DMS153 (cell line): ENCODE measurements around the gene OR2T29.
"Not testable (repeated sequence)": the region's sequence is repeated elsewhere in the genome, so short reads cannot be mapped to it uniquely, and the experiment has no call there.

Experiments
- DNase-seq: peaks from one replicate; lab custom pipeline; 2025; lab: John Stamatoyannopoulos, UW

The OR2T29 gene

DNA sequence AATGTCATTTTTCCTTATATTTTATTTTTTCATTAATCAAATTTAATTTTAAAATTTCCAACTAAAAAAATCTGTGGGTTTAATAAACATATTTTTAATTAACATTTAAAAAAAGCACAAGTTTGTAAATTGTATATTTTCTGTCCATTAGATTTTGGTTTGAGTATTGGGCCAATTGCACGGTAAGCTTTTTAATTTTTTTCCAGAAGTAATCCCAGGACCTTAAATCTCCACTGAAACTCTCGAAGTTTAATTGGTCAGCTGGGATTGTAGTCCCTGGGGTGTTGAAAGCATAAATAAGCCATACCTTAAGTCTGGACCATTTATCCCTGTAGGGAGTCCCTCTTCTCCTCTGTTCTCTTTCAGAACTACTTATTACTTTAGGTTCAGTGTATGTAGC, 54.8 kb downstream of the OR2T29 start, which contains the start of gene OR2G6:
Gene OR2G6, plus strand, starts transcription at position 301 of the 400 bp plus-strand sequence. CDS start 13,574 bp downstream, outside the sequence.
- not testable (repeated sequence) for DNase-seq
